HepG2 (cell line): ENCODE data around the gene C20orf96. TPM values are rescaled to one million over a fixed set of nuclear protein-coding genes. Genes with fewer than 3 reads are reported as not detected.

Experiments
- CBX2 ChIP-seq, 2 experiments: fragments of 200-600 bp in 1 of 2; sonication (generic); formaldehyde crosslinking in 1 of 2; IDR thresholded peaks; 2 replicates each; pipeline versions ENCODE4 v1.7.0 to v1.8.1; 2018 to 2022; ENCODE audit warnings: low read depth in 2 of 2, low read length in 1 of 2, mild to moderate bottlenecking in 1 of 2, missing genetic modification reagents in 1 of 2
- CENPT ChIP-seq: sonication (generic); formaldehyde crosslinking; IDR thresholded peaks from 2 replicates; pipeline ENCODE4 v1.8.0; 2022; ENCODE audit warnings: low read depth, mild to moderate bottlenecking, moderate library complexity, missing genetic modification reagents
- HNF1B ChIP-seq: sonication (generic); formaldehyde crosslinking; IDR thresholded peaks from 2 replicates; pipeline ENCODE4 v1.5.1; 2020; ENCODE audit warnings: mild to moderate bottlenecking, moderate library complexity, missing genetic modification reagents
- JUND ChIP-seq: sonication (generic); formaldehyde crosslinking; IDR thresholded peaks from 2 replicates; pipeline ENCODE4 v1.8.0; 2022; ENCODE audit warnings: mild to moderate bottlenecking, missing genetic modification reagents
- KAT7 ChIP-seq: IDR thresholded peaks from 2 replicates; pipeline ENCODE4 v1.6.1; 2018; ENCODE audit warnings: borderline replicate concordance, missing compliant biosample characterization
- KDM5A ChIP-seq: fragments of 200-600 bp; sonication (generic); IDR thresholded peaks from 2 replicates; pipeline ENCODE4 v1.7.0; 2018; ENCODE audit warnings: antibody characterized with exemption, mild to moderate bottlenecking, low read length, borderline replicate concordance
- KDM5B ChIP-seq: sonication (generic); formaldehyde crosslinking; IDR thresholded peaks from 2 replicates; pipeline ENCODE4 v1.4.0; 2020; ENCODE audit warnings: missing genetic modification reagents, mild to moderate bottlenecking, borderline replicate concordance
- MEIS1 ChIP-seq: sonication (generic); formaldehyde crosslinking; IDR thresholded peaks from 2 replicates; pipeline ENCODE4 v1.9.0; 2021; ENCODE audit warnings: mild to moderate bottlenecking, missing genetic modification reagents, moderate library complexity, borderline replicate concordance
- NAIF1 ChIP-seq: sonication (generic); formaldehyde crosslinking; IDR thresholded peaks from 2 replicates; pipeline ENCODE4 v1.5.0; 2020; ENCODE audit warnings: mild to moderate bottlenecking, missing genetic modification reagents, borderline replicate concordance
- PRDM4 ChIP-seq: sonication (generic); formaldehyde crosslinking; IDR thresholded peaks from 2 replicates; pipeline ENCODE4 v1.9.0; 2021; ENCODE audit warnings: missing genetic modification reagents, borderline replicate concordance
- RBM39 ChIP-seq: fragments of 200-400 bp; formaldehyde crosslinking; IDR thresholded peaks from one replicate; pipeline ENCODE4 v1.6.1; 2018; ENCODE audit warnings: antibody characterized with exemption, mild to moderate bottlenecking, low read depth, low read length; ENCODE audit not compliant: poor library complexity, severe bottlenecking
- XBP1 ChIP-seq: sonication (generic); formaldehyde crosslinking; IDR thresholded peaks from 2 replicates; pipeline ENCODE4 v1.5.0; 2020; ENCODE audit warnings: missing genetic modification reagents
- ZMYM4 ChIP-seq: sonication (generic); formaldehyde crosslinking; IDR thresholded peaks from 2 replicates; pipeline ENCODE4 v1.8.1; 2023; ENCODE audit warnings: mild to moderate bottlenecking, missing genetic modification reagents
- ZNF24 ChIP-seq: fragments of 450-650 bp; IDR thresholded peaks from 2 replicates; pipeline ENCODE4 v1.6.1; 2017; ENCODE audit warnings: antibody characterized with exemption, mild to moderate bottlenecking
- ZNF264 ChIP-seq: sonication (generic); formaldehyde crosslinking; IDR thresholded peaks from 2 replicates; pipeline ENCODE4 v1.4.0; 2020; ENCODE audit warnings: missing genetic modification reagents
- ZNF329 ChIP-seq: sonication (generic); formaldehyde crosslinking; IDR thresholded peaks from 2 replicates; pipeline ENCODE4 v1.9.0; 2021; ENCODE audit warnings: low read depth, mild to moderate bottlenecking, missing genetic modification reagents
- ZNF33A ChIP-seq: sonication (generic); formaldehyde crosslinking; IDR thresholded peaks from 2 replicates; pipeline ENCODE4 v1.5.1; 2020; ENCODE audit warnings: missing genetic modification reagents, mild to moderate bottlenecking, moderate library complexity, borderline replicate concordance
- ZNF468 ChIP-seq: sonication (generic); formaldehyde crosslinking; IDR thresholded peaks from 2 replicates; pipeline ENCODE4 v1.8.0; 2022; ENCODE audit warnings: mild to moderate bottlenecking, moderate library complexity, missing genetic modification reagents
- ZNF512 ChIP-seq: sonication (generic); formaldehyde crosslinking; IDR thresholded peaks from 2 replicates; pipeline ENCODE4 v1.4.0; 2020; ENCODE audit warnings: mild to moderate bottlenecking, missing genetic modification reagents
- ZNF558 ChIP-seq: sonication (generic); formaldehyde crosslinking; IDR thresholded peaks from 2 replicates; pipeline ENCODE4 v1.9.0; 2022; ENCODE audit warnings: mild to moderate bottlenecking, missing genetic modification reagents, borderline replicate concordance
- ZNF776 ChIP-seq: sonication (generic); formaldehyde crosslinking; IDR thresholded peaks from 2 replicates; pipeline ENCODE4 v1.4.0; 2020; ENCODE audit warnings: mild to moderate bottlenecking, missing genetic modification reagents
- ZNF891 ChIP-seq: sonication (generic); formaldehyde crosslinking; IDR thresholded peaks from 2 replicates; pipeline ENCODE4 v1.5.0; 2020; ENCODE audit warnings: mild to moderate bottlenecking, missing genetic modification reagents
- ZSCAN29 ChIP-seq: sonication (generic); formaldehyde crosslinking; conservative IDR thresholded peaks from 2 replicates; pipeline ENCODE4 v1.4.0; 2020; ENCODE audit warnings: mild to moderate bottlenecking, missing genetic modification reagents
- polyA plus RNA-seq, 8 experiments: library from polyadenylated mRNA; depleted of rRNA in 3 of 8; stranded (reverse) in 7 of 8; unstranded in 1 of 8; fragments of >200 nt; fragmentation: Illumina TruSeq in 4 of 8; extraction: Trizol in 4 of 8; gene quantifications; 2 replicates each; pipeline versions ENCODE4 v1.2.1 to v1.2.3, GENCODE V29; 2011 to 2016; ENCODE audit warnings: low read depth in 4 of 8, missing spikeins in 1 of 8, mixed read lengths in 1 of 8; ENCODE audit not compliant: insufficient read depth in 1 of 8
- total RNA-seq, 5 experiments: library from RNA; depleted of rRNA; stranded (reverse); fragments of >200 nt; fragmentation: Illumina TruSeq; extraction: Trizol; gene quantifications; 2 replicates each; pipeline ENCODE4 v1.2.3, GENCODE V29; 2016; ENCODE audit warnings: low read depth in 1 of 5

C20orf96 gene
- total and polyA plus RNA-seq, 2 of the 13 experiments (the other 11 are each of a cell fraction or from before 2014, with no cell fraction given) = 3.8 to 20.6 TPM

GRCh38 chr20:325045-325888 is 34.7 kb upstream of the C20orf96 start, which contains the start of gene SOX12 (continued):
- TF ChIP-seq RBM39 = no peak
- no peak; the same call in none of the 2 replicates for TF ChIP-seq ZNF329
- peak; percentile 17; the same call in 1 of the 2 replicates for TF ChIP-seq NAIF1 (CRISPR knock-in tag)
- 0 out of 2 replicates have a peak, but pooled peaks have one; percentile 59 for TF ChIP-seq ZNF468 (CRISPR knock-in tag)
- TF ChIP-seq KAT7 (CRISPR knock-in tag) = no peak
- no peak; the same call in 1 of the 2 replicates for TF ChIP-seq ZNF776 (CRISPR knock-in tag)
- TF ChIP-seq ZNF558 (CRISPR knock-in tag) = no peak; the same call in 1 of the 2 replicates
- TF ChIP-seq ZNF891 = 0 out of 2 replicates have a peak, but pooled peaks have one; percentile 31
- TF ChIP-seq PRDM4 (CRISPR knock-in tag) = no peak
- TF ChIP-seq ZNF33A = no peak
- no peak for TF ChIP-seq CENPT
- no peak for TF ChIP-seq JUND
- TF ChIP-seq KDM5B (CRISPR knock-in tag) = no peak; the same call in 1 of the 2 replicates
- no peak for TF ChIP-seq XBP1 (CRISPR knock-in tag)
- TF ChIP-seq ZNF264 (CRISPR knock-in tag) = peak; percentile 19; the same call in 1 of the 2 replicates
- no peak for TF ChIP-seq ZNF24
- peak; percentile 71; the same call in 1 of the 2 replicates for TF ChIP-seq HNF1B (CRISPR knock-in tag)
- TF ChIP-seq ZMYM4 (CRISPR knock-in tag) = peak; percentile 40; the same call in 1 of the 2 replicates
- 0 out of 2 replicates have a peak, but pooled peaks have one; percentile 9 for TF ChIP-seq KDM5A
- no peak for TF ChIP-seq CBX2 (IDR thresholded peaks at IDR 0.05; ENCODE audit: low read depth, low read length)
- TF ChIP-seq CBX2 (CRISPR knock-in tag; IDR thresholded peaks at IDR 0.05; ENCODE audit: low read depth) = no peak
- TF ChIP-seq MEIS1 (CRISPR knock-in tag) = no peak
- no peak for TF ChIP-seq ZNF512 (CRISPR knock-in tag)
- TF ChIP-seq ZSCAN29 (CRISPR knock-in tag) = 0 out of 2 replicates have a peak, but pooled peaks have one; percentile 3
